HFF-Myc (cell line): ENCODE measurements around the gene RHBDD3.

Experiments
- DNase-seq: peaks from one replicate; pipeline ENCODE4 v3.0.0-alpha.2; 2011; ENCODE audit warnings: low read depth; ENCODE audit errors: extremely low read depth
- H3K4me3 ChIP-seq: replicated peaks from 2 replicates; pipeline ENCODE4 v1.5.1; 2011; ENCODE audit warnings: low read depth, mild to moderate bottlenecking, control low read depth, low read length
- TF ChIP-seq, protein P1 (sequence below): IDR thresholded peaks from 2 replicates; pipeline ENCODE4 v1.5.1; 2012; ENCODE audit warnings: mild to moderate bottlenecking, low read depth, low read length, control low read depth; ENCODE audit errors: missing control alignments

Gene RHBDD3

DNA sequence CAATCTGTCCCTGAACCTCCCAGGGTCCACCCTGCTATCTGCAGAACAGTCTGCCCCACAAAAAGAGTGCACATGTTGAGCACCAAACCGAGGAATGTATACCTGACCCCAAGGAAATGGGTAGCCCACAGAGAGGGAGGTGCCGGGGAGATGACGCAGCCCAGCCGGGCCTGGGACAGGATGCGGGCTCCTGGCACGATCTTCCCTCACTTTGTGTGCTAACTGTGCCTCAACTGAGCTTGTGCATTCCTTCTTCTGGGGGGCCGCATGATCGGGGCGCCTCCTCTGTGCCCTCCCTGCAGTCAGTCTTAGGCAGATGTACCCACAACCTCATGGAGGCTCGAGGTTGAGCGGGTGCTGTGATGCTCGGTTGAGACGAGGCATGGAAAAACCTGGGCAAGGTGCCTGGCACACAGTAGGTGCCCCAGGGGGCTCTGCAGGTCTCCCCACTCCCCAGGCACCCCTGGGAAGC is 41.0 kb upstream of the RHBDD3 start:
- TF ChIP-seq, protein P1, sequence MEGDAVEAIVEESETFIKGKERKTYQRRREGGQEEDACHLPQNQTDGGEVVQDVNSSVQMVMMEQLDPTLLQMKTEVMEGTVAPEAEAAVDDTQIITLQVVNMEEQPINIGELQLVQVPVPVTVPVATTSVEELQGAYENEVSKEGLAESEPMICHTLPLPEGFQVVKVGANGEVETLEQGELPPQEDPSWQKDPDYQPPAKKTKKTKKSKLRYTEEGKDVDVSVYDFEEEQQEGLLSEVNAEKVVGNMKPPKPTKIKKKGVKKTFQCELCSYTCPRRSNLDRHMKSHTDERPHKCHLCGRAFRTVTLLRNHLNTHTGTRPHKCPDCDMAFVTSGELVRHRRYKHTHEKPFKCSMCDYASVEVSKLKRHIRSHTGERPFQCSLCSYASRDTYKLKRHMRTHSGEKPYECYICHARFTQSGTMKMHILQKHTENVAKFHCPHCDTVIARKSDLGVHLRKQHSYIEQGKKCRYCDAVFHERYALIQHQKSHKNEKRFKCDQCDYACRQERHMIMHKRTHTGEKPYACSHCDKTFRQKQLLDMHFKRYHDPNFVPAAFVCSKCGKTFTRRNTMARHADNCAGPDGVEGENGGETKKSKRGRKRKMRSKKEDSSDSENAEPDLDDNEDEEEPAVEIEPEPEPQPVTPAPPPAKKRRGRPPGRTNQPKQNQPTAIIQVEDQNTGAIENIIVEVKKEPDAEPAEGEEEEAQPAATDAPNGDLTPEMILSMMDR: no peak
- peak overlapping the region; percentile 23 for H3K4me3 ChIP-seq
- DNase-seq: no peak

DNA sequence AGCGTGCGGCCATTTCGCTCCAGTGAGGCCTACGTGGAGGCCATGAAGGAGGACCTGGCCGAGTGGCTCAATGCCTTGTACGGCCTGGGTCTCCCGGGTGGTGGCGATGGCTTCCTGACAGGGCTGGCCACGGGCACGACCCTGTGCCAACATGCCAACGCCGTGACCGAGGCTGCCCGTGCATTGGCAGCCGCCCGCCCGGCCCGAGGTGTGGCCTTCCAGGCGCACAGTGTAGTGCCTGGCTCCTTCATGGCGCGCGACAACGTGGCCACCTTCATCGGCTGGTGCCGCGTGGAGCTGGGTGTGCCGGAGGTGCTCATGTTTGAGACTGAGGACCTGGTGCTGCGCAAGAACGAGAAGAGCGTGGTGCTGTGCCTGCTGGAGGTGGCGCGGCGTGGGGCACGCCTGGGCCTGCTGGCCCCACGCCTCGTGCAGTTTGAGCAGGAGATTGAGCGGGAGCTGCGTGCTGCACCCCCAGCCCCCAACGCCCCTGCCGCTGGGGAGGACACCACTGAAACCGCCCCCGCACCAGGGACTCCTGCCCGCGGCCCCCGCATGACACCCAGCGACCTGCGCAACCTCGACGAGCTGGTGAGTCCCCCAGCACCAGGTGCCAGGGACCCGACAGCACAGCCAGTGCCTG is 40.5 kb upstream of the RHBDD3 start:
- DNase-seq: no peak
- peak overlapping the region; percentile 76 for H3K4me3 ChIP-seq

DNA sequence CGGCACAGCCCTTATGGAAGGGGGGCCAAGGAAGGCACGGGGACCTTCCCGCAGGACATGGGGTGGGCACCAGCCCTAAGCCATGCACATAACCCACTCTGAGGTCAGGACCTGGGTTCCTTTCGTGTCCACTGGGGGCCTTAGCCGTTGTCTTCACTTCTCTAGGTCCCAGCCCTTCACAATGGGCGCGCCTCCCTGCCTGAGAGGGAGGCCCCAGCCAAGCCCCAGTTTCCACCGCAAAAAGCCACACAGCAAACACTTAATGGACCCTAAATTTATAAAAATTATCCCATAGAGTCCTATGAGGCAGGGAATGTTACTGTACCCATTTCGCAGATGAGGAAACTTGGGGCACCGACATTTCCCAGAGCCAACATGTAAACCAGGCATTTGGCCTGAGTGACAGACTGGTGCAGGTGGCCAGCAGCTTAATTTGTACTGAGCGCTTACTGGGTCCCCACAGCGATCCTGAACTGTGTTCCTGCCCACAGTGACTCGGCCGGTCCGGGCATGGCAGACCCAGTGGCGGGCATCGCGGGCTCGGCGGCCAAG is 39.9 kb upstream of the RHBDD3 start:
- peak overlapping the region; percentile 76 for H3K4me3 ChIP-seq
- no peak for DNase-seq
- TF ChIP-seq, protein P1: no peak

More for the DNA sequence above, 40.5 kb upstream of the RHBDD3 start:
- TF ChIP-seq, protein P1: no peak

DNA sequence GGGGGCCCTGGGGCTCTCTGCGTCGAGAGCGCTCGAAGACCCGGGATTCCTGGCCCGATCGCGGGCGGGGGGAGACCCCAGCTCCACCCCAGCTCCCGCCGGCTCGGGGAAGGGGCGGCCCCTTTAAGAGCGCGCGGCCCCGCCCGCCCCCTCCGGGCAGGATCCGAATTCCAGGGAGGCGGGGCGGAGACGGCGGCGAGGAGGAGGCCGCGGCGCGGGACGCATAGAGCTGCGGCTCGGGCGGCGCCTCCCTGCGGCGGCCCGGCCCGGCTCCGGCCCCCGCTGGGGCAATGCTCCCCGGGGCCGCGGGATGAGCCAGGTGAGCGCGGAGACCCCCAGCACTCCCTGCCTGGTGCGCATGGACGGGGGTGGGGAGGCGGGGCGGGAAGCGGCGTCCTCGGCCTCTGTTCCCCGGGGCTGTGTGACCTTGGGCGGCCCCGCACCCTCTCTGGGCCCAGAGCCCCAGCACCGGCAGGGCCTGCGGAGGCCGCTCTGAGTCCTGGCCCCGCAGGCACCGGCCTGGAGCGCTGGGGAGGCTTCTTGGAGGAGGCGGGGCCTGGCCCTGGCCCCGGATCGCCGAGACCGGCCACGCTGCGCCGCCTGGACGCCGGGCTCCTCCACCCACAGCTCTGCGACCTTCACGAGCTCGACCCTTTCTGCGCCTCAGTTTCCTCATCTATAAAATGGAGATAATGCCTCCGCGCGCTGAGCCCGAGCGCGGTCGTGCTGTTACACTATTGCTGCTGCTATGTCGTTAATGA is 39.2 kb upstream of the RHBDD3 start:
- H3K4me3 ChIP-seq: peak overlapping the region; percentile 76
- TF ChIP-seq, protein P1: no peak
- no peak for DNase-seq

DNA sequence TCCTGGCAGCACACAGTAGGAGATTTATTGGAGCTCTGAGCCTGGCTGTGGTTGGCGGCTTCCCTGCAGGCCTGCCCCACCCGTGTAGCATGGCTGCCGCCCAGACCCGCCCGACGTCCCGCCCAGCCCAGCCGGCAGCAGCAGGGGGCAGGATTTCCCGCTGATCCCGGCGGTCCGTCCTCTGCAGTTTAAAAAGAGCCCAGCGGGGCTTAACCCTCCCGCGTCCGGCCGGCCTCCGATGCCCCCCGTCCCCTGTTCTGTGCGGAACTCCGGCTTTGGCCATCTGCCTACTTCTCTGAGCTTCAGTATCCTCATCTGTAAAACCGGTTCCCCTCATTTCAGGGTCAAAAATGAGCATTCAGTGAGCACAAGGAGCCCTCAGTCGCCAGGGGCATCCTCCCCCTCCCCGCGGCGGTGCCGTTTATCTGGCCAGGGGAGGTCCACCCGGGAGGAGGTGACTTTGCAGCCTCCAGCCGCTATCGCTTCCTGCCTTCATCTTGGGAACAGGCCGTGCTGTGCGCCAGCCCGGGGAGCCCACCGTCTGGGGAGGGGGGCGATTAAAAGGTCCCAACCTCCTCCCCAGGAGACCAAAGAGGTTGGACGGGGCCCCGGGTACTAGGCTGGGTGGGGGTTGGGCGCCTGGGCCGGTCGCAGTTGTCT is 38.5 kb upstream of the RHBDD3 start, which contains the start of gene GAS2L1:
Gene GAS2L1 (plus strand): TSS at position 476 of the 660 bp plus-strand sequence. CDS start 1,456 bp downstream, outside the sequence.
- TF ChIP-seq, protein P1: peak; percentile 57

DNA sequence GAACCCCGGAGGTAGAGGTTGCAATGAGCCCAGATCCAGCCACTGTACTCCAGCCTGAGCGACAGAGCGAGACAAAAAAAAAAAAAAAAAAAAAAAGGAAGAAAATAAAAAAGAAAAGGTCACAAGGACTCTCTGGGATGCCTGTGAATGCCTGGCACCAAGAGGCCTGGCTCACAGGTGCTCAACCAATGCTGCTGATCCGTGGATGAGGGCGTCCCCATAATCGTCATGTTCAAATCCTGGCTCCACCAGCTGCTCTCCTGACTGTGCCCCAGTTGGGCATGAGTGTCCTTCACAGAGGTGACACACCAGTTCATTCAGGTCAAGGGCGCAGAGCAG is 38.0 kb upstream of the RHBDD3 start:
- no peak overlapping the region for H3K4me3 ChIP-seq
- TF ChIP-seq, protein P1: no peak
- no peak for DNase-seq

More for the DNA sequence above, 38.5 kb upstream of the RHBDD3 start, which contains the start of gene GAS2L1:
- peak; percentile 33 for DNase-seq
- H3K4me3 ChIP-seq: peak within 1 kb of the TSS; percentile 76
